Kidney epithelial cell (primary cell): ENCODE data around the gene PPCDC. TPM values are rescaled to one million over a fixed set of nuclear protein-coding genes. Genes with fewer than 3 reads are reported as not detected.

ENCODE experiments used
- DNase-seq: peaks from one replicate; pipeline ENCODE4 v3.0.0-alpha.2; 2010; ENCODE audit warnings: low read depth
- H3K27me3 ChIP-seq: 2 replicates; pipeline ENCODE4 v1.6.0; 2011; ENCODE audit warnings: low read length; ENCODE audit not compliant: control insufficient read depth, insufficient read depth
- H3K36me3 ChIP-seq: 2 replicates; pipeline ENCODE4 v1.5.1; 2011; ENCODE audit warnings: low read length; ENCODE audit not compliant: control insufficient read depth, insufficient read depth
- H3K4me3 ChIP-seq: 2 replicates; pipeline ENCODE4 v1.5.1; 2011; ENCODE audit warnings: low read depth, mild to moderate bottlenecking, control low read depth, low read length
- total RNA-seq: library from RNA; depleted of rRNA; stranded (reverse); fragments of >200 nt; gene quantifications from 2 replicates; pipeline ENCODE4 v1.2.3, GENCODE V29; 2015
- TF ChIP-seq, protein P1 (sequence below): IDR thresholded peaks from 2 replicates; pipeline ENCODE4 v1.5.1; 2011; ENCODE audit warnings: mild to moderate bottlenecking, moderate library complexity, low read length, control low read depth, inconsistent platforms; ENCODE audit not compliant: insufficient read depth, poor library complexity, severe bottlenecking

Gene PPCDC
- total RNA-seq, 1 donor from 2014 or later = 25.9 TPM

GRCh38 chr15:75054172-75054897 is 30.9 kb downstream of the PPCDC start:
- Histone ChIP-seq H3K4me3 (no peak overlapping the region), H3K27me3 (no peaks in the 10 kb centered on the region), H3K36me3 (no peaks in the 10 kb centered on the region)
- DNase-seq = no peak
- TF ChIP-seq, protein P1, sequence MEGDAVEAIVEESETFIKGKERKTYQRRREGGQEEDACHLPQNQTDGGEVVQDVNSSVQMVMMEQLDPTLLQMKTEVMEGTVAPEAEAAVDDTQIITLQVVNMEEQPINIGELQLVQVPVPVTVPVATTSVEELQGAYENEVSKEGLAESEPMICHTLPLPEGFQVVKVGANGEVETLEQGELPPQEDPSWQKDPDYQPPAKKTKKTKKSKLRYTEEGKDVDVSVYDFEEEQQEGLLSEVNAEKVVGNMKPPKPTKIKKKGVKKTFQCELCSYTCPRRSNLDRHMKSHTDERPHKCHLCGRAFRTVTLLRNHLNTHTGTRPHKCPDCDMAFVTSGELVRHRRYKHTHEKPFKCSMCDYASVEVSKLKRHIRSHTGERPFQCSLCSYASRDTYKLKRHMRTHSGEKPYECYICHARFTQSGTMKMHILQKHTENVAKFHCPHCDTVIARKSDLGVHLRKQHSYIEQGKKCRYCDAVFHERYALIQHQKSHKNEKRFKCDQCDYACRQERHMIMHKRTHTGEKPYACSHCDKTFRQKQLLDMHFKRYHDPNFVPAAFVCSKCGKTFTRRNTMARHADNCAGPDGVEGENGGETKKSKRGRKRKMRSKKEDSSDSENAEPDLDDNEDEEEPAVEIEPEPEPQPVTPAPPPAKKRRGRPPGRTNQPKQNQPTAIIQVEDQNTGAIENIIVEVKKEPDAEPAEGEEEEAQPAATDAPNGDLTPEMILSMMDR = no peak

DNA sequence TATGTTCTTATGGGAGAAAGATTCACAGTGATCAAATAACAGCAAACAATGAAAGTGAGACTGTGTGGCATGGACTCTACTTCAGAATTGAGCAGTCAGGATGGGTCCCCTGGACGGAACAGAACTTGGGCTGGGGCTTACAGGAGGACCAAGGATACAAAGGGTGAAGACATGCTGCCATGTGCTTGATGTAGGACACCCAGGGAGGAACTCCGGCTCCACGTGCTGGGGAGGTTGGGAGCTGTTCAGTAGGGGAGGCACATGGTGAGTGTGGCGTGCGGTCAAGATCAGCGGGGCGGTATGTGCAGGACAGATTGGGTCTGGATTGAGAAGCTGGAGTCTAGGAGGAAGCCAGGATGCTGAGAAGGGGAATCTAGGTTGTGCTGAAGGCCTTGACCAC is 32.6 kb downstream of the PPCDC start:
- TF ChIP-seq, protein P1 = no peak
- no peak for DNase-seq
- Histone ChIP-seq H3K36me3 (no peaks in the 10 kb centered on the region), H3K27me3 (no peaks in the 10 kb centered on the region), H3K4me3 (no peak overlapping the region)

DNA sequence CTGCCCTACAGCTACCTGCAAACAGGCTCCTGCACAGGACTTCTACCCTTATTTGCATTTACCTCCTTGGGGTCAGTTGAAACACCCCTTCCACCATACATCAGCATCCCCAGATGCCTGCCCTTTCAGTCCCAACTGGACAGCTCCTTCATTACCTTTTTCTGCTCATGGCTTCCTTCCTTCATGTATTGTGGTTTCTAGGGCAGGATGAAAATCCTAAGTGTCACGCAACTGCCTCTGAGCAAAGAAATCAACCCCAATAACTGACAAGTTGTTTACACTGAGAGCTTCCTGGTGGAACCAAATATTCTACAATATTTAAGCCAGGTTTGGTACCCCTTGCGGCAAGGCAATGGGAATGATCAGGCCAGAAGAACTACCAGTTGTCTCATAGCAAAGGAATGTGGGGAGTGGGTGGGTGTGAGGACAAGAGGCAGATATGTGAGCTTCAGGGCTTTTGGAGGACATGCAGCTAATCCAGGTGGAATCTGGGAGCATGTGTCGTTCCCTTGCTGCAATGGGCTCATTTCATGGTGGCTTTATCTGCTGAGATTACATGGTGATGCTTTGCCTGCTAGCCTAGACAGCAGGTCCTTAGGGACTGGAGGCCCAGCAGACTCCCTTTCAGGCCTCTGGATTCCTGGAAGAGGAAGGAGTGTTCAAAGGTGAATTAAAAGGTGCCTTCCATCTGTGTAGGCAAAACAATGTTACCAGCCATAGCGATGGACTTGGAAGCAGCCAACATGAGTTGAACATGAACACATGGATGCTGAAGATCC is 34.9 kb downstream of the PPCDC start:
- no peaks in the 10 kb centered on the region for H3K36me3 ChIP-seq
- TF ChIP-seq, protein P1 = no peak
- no peak overlapping the region for H3K4me3 ChIP-seq
- H3K27me3 ChIP-seq = no peaks in the 10 kb centered on the region
- no peak for DNase-seq

GRCh38 chr15:75059607-75060006 is 36.2 kb downstream of the PPCDC start:
- H3K27me3 ChIP-seq = no peaks in the 10 kb centered on the region
- no peak overlapping the region for H3K4me3 ChIP-seq
- TF ChIP-seq, protein P1 = no peak
- no peaks in the 10 kb centered on the region for H3K36me3 ChIP-seq
- DNase-seq = no peak

GRCh38 chr15:75061272-75061671 is 37.9 kb downstream of the PPCDC start:
- TF ChIP-seq, protein P1 = no peak
- H3K27me3 ChIP-seq = no peaks in the 10 kb centered on the region
- no peaks in the 10 kb centered on the region for H3K36me3 ChIP-seq
- H3K4me3 ChIP-seq = no peak overlapping the region
- DNase-seq = no peak

GRCh38 chr15:75062706-75063105 is 39.3 kb downstream of the PPCDC start:
- TF ChIP-seq, protein P1 = no peak
- no peak overlapping the region for H3K4me3 ChIP-seq
- H3K27me3 ChIP-seq = no peaks in the 10 kb centered on the region
- H3K36me3 ChIP-seq = no peaks in the 10 kb centered on the region
- DNase-seq = no peak
